Pulmonary artery endothelial cell (primary cell): ENCODE data around the gene COL28A1. TPM values are rescaled to one million over a fixed set of nuclear protein-coding genes. Genes with fewer than 3 reads are reported as not detected.
"Not testable (repeated sequence)": the region's sequence is repeated elsewhere in the genome, so short reads cannot be mapped to it uniquely, and the experiment has no call there.

ENCODE experiments used
- DNase-seq: peaks from one replicate; pipeline ENCODE4 v3.0.0-alpha.2; 2011; ENCODE audit warnings: low read depth, low spot score
- total RNA-seq: library from RNA; depleted of rRNA; stranded (reverse); fragments of >200 nt; gene quantifications from 2 replicates; pipeline ENCODE4 v1.2.3, GENCODE V29; 2014

COL28A1 gene
- total RNA-seq, 1 donor from 2014 or later: not detected

- DNase-seq: no peak
Measured at GRCh38 chr7:7417851-7418250, 117.8 kb downstream of the COL28A1 start.

- no peak for DNase-seq
Measured at GRCh38 chr7:7417414-7417813, 118.3 kb downstream of the COL28A1 start.

GRCh38 chr7:7416031-7416858 is 119.4 kb downstream of the COL28A1 start:
- no peak for DNase-seq

GRCh38 chr7:7414791-7415603 is 120.7 kb downstream of the COL28A1 start:
- no peak for DNase-seq

GRCh38 chr7:7408001-7408770 is 127.5 kb downstream of the COL28A1 start:
- DNase-seq: no peak

GRCh38 chr7:7405461-7405860 is 130.2 kb downstream of the COL28A1 start:
- no peak for DNase-seq

GRCh38 chr7:7399707-7400106 is 136.0 kb downstream of the COL28A1 start:
- no peak for DNase-seq

- no peak for DNase-seq
Measured at GRCh38 chr7:7395785-7396184, 139.9 kb downstream of the COL28A1 start.

- not testable (repeated sequence) for DNase-seq
Measured at GRCh38 chr7:7388164-7388563, 147.5 kb downstream of the COL28A1 start.

- no peak for DNase-seq
Measured at GRCh38 chr7:7385421-7385820, 150.3 kb downstream of the COL28A1 start.

GRCh38 chr7:7384228-7384627 is 151.4 kb downstream of the COL28A1 start:
- no peak for DNase-seq

- no peak for DNase-seq
Measured at GRCh38 chr7:7375538-7375937, 160.1 kb downstream of the COL28A1 start.

GRCh38 chr7:7370076-7370475 is 165.6 kb downstream of the COL28A1 start:
- no peak for DNase-seq

GRCh38 chr7:7369134-7369533 is 166.5 kb downstream of the COL28A1 start:
- DNase-seq: no peak

- no peak for DNase-seq
Measured at GRCh38 chr7:7354674-7355073, 181.0 kb downstream of the COL28A1 start.

- no peak for DNase-seq
Measured at GRCh38 chr7:7352845-7353244, 182.8 kb downstream of the COL28A1 start.

- DNase-seq: no peak
Measured at GRCh38 chr7:7351832-7352231, 183.8 kb downstream of the COL28A1 start.

GRCh38 chr7:7351156-7351555 is 184.5 kb downstream of the COL28A1 start:
- no peak for DNase-seq

- no peak for DNase-seq
Measured at GRCh38 chr7:7349156-7349555, 186.5 kb downstream of the COL28A1 start.

GRCh38 chr7:7347045-7347444 is 188.6 kb downstream of the COL28A1 start:
- DNase-seq: no peak

- DNase-seq: no peak
Measured at GRCh38 chr7:7344583-7344982, 191.1 kb downstream of the COL28A1 start.

- DNase-seq: no peak
Measured at GRCh38 chr7:7335909-7336308, 199.8 kb downstream of the COL28A1 start.
